ENCODE results near the gene HNRNPK.

The HNRNPK gene

DNA sequence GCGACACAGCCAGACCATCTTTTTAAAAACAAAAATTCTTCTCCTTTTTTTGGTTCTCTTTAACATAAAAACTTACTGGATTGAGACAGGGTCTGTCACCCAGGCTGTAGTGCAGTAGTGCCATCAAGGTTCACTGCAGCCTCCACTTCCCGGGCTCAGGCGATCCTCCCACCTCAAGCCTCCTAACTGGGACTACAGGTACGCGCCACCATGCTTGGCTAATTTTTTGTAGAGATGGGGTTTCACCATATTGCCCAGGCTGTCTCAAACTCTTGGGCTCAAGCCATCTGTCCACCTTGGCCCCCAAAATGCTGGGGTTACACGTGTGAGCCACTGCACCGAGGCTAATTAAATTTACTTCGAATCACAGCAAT lies 13.8 kb downstream of the HNRNPK start:
- no peak overlapping the region for H3K4me3 ChIP-seq (ENCODE audit: low read depth in 1 of 2, low read length in 2 of 2)
- H3K9ac ChIP-seq (ENCODE audit: low read depth, low read length), result no peak overlapping the region
- no peaks in the 10 kb centered on the region for H3K27me3 ChIP-seq (ENCODE audit: insufficient read depth, low read length, poor library complexity)
- DNase-seq (no peak), ATAC-seq (ENCODE audit: insufficient read depth, low read depth) (peak; percentile 22; the same call in 1 of the 3 replicates)
- TF ChIP-seq EZH2 (IDR thresholded peaks at IDR 0.05; ENCODE audit: borderline replicate concordance, low read depth, low read length, severe bottlenecking), result no peak
- no peak for TF ChIP-seq CTCF (IDR thresholded peaks at IDR 0.05; ENCODE audit: borderline replicate concordance, extremely low read depth, low read length, poor library complexity, severe bottlenecking)
- peaks cover 18% of the 10 kb centered on the region; the same call in 1 of the 2 replicates for H3K79me2 ChIP-seq (ENCODE audit: insufficient read depth, low read length)
- H2AFZ ChIP-seq (ENCODE audit: low read depth, low read length), result no peak overlapping the region
- no peak overlapping the region for H3K4me2 ChIP-seq (ENCODE audit: insufficient read depth, low read length)
- H3K9me3 ChIP-seq (ENCODE audit: insufficient read depth, low read length, severe bottlenecking), result no peaks in the 10 kb centered on the region
- peaks cover 41% of the 10 kb centered on the region for H3K36me3 ChIP-seq (ENCODE audit: insufficient read depth, low read length)
- H3K27ac ChIP-seq (ENCODE audit: low read length), result no peak overlapping the region
- H4K20me1 ChIP-seq (ENCODE audit: insufficient read depth, low read length), result peaks cover 30% of the 10 kb centered on the region; the same call in 1 of the 2 replicates
- no peaks in the 10 kb centered on the region for H3K4me1 ChIP-seq (ENCODE audit: insufficient read depth, low read length)

GRCh38 chr9:83965350-83966208 lies 14.4 kb downstream of the HNRNPK start:
- peaks cover 35% of the 10 kb centered on the region for H3K36me3 ChIP-seq (ENCODE audit: insufficient read depth, low read length)

DNA sequence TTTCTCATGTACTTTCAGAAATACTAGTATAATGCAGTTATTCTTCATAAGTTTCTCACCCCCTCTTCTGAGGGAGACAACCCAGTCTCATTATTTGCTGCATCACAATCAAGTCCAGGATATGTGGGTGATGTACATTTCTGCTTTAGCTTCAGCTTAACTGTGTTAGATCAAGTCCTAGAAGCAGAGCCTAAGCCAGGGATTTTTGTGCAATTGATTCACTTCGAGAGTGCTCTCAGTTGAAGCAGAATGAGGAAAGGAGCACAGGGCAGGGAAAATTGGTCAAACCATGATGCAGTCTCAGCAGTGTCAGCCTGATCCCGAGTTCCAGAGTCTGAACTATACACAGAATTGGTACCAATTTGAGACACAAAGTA lies 15.1 kb downstream of the HNRNPK start:
- Histone ChIP-seq H3K79me2 (ENCODE audit: insufficient read depth, low read length) (0 out of 2 replicates have a peak, but pooled peaks cover 5% of the 10 kb centered on the region), H2AFZ (ENCODE audit: low read depth, low read length) (no peak overlapping the region), H3K27ac (ENCODE audit: low read length) (no peak overlapping the region), H3K9me3 (ENCODE audit: insufficient read depth, low read length, severe bottlenecking) (no peaks in the 10 kb centered on the region), H4K20me1 (ENCODE audit: insufficient read depth, low read length) (peaks cover 23% of the 10 kb centered on the region; the same call in 1 of the 2 replicates), H3K4me1 (ENCODE audit: insufficient read depth, low read length) (no peaks in the 10 kb centered on the region), H3K4me2 (ENCODE audit: insufficient read depth, low read length) (no peak overlapping the region), H3K36me3 (ENCODE audit: insufficient read depth, low read length) (peaks cover 29% of the 10 kb centered on the region), H3K27me3 (ENCODE audit: insufficient read depth, low read length, poor library complexity) (no peaks in the 10 kb centered on the region), H3K4me3 (ENCODE audit: low read depth in 1 of 2, low read length in 2 of 2) (no peak overlapping the region), H3K9ac (ENCODE audit: low read depth, low read length) (no peak overlapping the region)
- no peak for DNase-seq
- peak; percentile 38 for ATAC-seq (ENCODE audit: insufficient read depth, low read depth)
- no peak for TF ChIP-seq CTCF (IDR thresholded peaks at IDR 0.05; ENCODE audit: borderline replicate concordance, extremely low read depth, low read length, poor library complexity, severe bottlenecking)
- no peak for TF ChIP-seq EZH2 (IDR thresholded peaks at IDR 0.05; ENCODE audit: borderline replicate concordance, low read depth, low read length, severe bottlenecking)

More at GRCh38 chr9:83965350-83966208, 14.4 kb downstream of the HNRNPK start:
- TF ChIP-seq EZH2 (IDR thresholded peaks at IDR 0.05; ENCODE audit: borderline replicate concordance, low read depth, low read length, severe bottlenecking), result no peak
- TF ChIP-seq CTCF (IDR thresholded peaks at IDR 0.05; ENCODE audit: borderline replicate concordance, extremely low read depth, low read length, poor library complexity, severe bottlenecking), result no peak
- DNase-seq, result peak; percentile 16
- no peaks in the 10 kb centered on the region for H3K9me3 ChIP-seq (ENCODE audit: insufficient read depth, low read length, severe bottlenecking)
- no peaks in the 10 kb centered on the region for H3K27me3 ChIP-seq (ENCODE audit: insufficient read depth, low read length, poor library complexity)
- no peak overlapping the region for H3K9ac ChIP-seq (ENCODE audit: low read depth, low read length)
- peaks cover 24% of the 10 kb centered on the region; the same call in 1 of the 2 replicates for H4K20me1 ChIP-seq (ENCODE audit: insufficient read depth, low read length)
- H3K27ac ChIP-seq (ENCODE audit: low read length), result no peak overlapping the region
- H3K4me1 ChIP-seq (ENCODE audit: insufficient read depth, low read length), result no peaks in the 10 kb centered on the region
- peak; percentile 53 for ATAC-seq (ENCODE audit: insufficient read depth, low read depth)
- H3K4me2 ChIP-seq (ENCODE audit: insufficient read depth, low read length), result no peak overlapping the region
- H3K79me2 ChIP-seq (ENCODE audit: insufficient read depth, low read length), result peaks cover 12% of the 10 kb centered on the region; the same call in 1 of the 2 replicates
- H2AFZ ChIP-seq (ENCODE audit: low read depth, low read length), result no peak overlapping the region
- no peak overlapping the region for H3K4me3 ChIP-seq (ENCODE audit: low read depth in 1 of 2, low read length in 2 of 2)

Data from DND-41 (cell line).